ENCODE data around the gene WARS2.
A peak's percentile ranks its signal among the peaks of the same experiment; 100 is the strongest.

WARS2 gene

GRCh38 chr1:119011116-119011515 is 129.3 kb downstream of the WARS2 start:
- H3K36me3 ChIP-seq (ENCODE audit: insufficient read depth, low read length) = no peaks in the 10 kb centered on the region
- H3K9ac ChIP-seq (ENCODE audit: low read depth, low read length) = no peak overlapping the region
- H3K4me1 ChIP-seq (ENCODE audit: insufficient read depth, low read length) = peaks cover 10% of the 10 kb centered on the region
- no peaks in the 10 kb centered on the region for H3K9me3 ChIP-seq (ENCODE audit: control insufficient read depth, insufficient read depth, low read length)

GRCh38 chr1:119010201-119010600 is 130.3 kb downstream of the WARS2 start:
- H3K9ac ChIP-seq (ENCODE audit: low read depth, low read length) = no peak overlapping the region
- no peaks in the 10 kb centered on the region for H3K9me3 ChIP-seq (ENCODE audit: control insufficient read depth, insufficient read depth, low read length)
- no peaks in the 10 kb centered on the region for H3K36me3 ChIP-seq (ENCODE audit: insufficient read depth, low read length)
- H3K4me1 ChIP-seq (ENCODE audit: insufficient read depth, low read length) = peaks cover 10% of the 10 kb centered on the region

- Histone ChIP-seq H3K9ac (ENCODE audit: low read depth, low read length) (no peak overlapping the region), H3K4me1 (ENCODE audit: insufficient read depth, low read length) (peaks cover 10% of the 10 kb centered on the region), H3K9me3 (ENCODE audit: control insufficient read depth, insufficient read depth, low read length) (no peaks in the 10 kb centered on the region), H3K36me3 (ENCODE audit: insufficient read depth, low read length) (no peaks in the 10 kb centered on the region)
Measured at GRCh38 chr1:119009312-119009655, 131.2 kb downstream of the WARS2 start.

- H3K9ac ChIP-seq (ENCODE audit: low read depth, low read length) = peak overlapping the region; percentile 52
- peaks cover 10% of the 10 kb centered on the region for H3K4me1 ChIP-seq (ENCODE audit: insufficient read depth, low read length)
- no peaks in the 10 kb centered on the region for H3K36me3 ChIP-seq (ENCODE audit: insufficient read depth, low read length)
- no peaks in the 10 kb centered on the region for H3K9me3 ChIP-seq (ENCODE audit: control insufficient read depth, insufficient read depth, low read length)
Measured at GRCh38 chr1:119008483-119009311, 131.8 kb downstream of the WARS2 start.

- Histone ChIP-seq H3K4me1 (ENCODE audit: insufficient read depth, low read length) (peaks cover 10% of the 10 kb centered on the region), H3K36me3 (ENCODE audit: insufficient read depth, low read length) (no peaks in the 10 kb centered on the region), H3K9me3 (ENCODE audit: control insufficient read depth, insufficient read depth, low read length) (no peaks in the 10 kb centered on the region), H3K9ac (ENCODE audit: low read depth, low read length) (no peak overlapping the region)
Measured at GRCh38 chr1:119007670-119008482, 132.6 kb downstream of the WARS2 start.

- no peaks in the 10 kb centered on the region for H3K36me3 ChIP-seq (ENCODE audit: insufficient read depth, low read length)
- H3K4me1 ChIP-seq (ENCODE audit: insufficient read depth, low read length) = peaks cover 7% of the 10 kb centered on the region
- no peak overlapping the region for H3K9ac ChIP-seq (ENCODE audit: low read depth, low read length)
- no peaks in the 10 kb centered on the region for H3K9me3 ChIP-seq (ENCODE audit: control insufficient read depth, insufficient read depth, low read length)
Measured at GRCh38 chr1:119007339-119007669, 133.1 kb downstream of the WARS2 start.

GRCh38 chr1:119006406-119007279 is 133.8 kb downstream of the WARS2 start:
- Histone ChIP-seq H3K9me3 (ENCODE audit: control insufficient read depth, insufficient read depth, low read length) (no peaks in the 10 kb centered on the region), H3K4me1 (ENCODE audit: insufficient read depth, low read length) (peaks cover 13% of the 10 kb centered on the region), H3K36me3 (ENCODE audit: insufficient read depth, low read length) (no peaks in the 10 kb centered on the region), H3K9ac (ENCODE audit: low read depth, low read length) (no peak overlapping the region)

GRCh38 chr1:119005724-119006405 is 134.6 kb downstream of the WARS2 start:
- peaks cover 14% of the 10 kb centered on the region for H3K4me1 ChIP-seq (ENCODE audit: insufficient read depth, low read length)
- no peaks in the 10 kb centered on the region for H3K9me3 ChIP-seq (ENCODE audit: control insufficient read depth, insufficient read depth, low read length)
- no peak overlapping the region for H3K9ac ChIP-seq (ENCODE audit: low read depth, low read length)
- H3K36me3 ChIP-seq (ENCODE audit: insufficient read depth, low read length) = no peaks in the 10 kb centered on the region

- H3K36me3 ChIP-seq (ENCODE audit: insufficient read depth, low read length) = no peaks in the 10 kb centered on the region
- peaks cover 14% of the 10 kb centered on the region for H3K4me1 ChIP-seq (ENCODE audit: insufficient read depth, low read length)
- no peak overlapping the region for H3K9ac ChIP-seq (ENCODE audit: low read depth, low read length)
- H3K9me3 ChIP-seq (ENCODE audit: control insufficient read depth, insufficient read depth, low read length) = no peaks in the 10 kb centered on the region
Measured at GRCh38 chr1:119004781-119005180, 135.7 kb downstream of the WARS2 start.

GRCh38 chr1:119004129-119004527 is 136.3 kb downstream of the WARS2 start:
- H3K9ac ChIP-seq (ENCODE audit: low read depth, low read length) = no peak overlapping the region
- no peaks in the 10 kb centered on the region for H3K9me3 ChIP-seq (ENCODE audit: control insufficient read depth, insufficient read depth, low read length)
- peaks cover 8% of the 10 kb centered on the region; the same call in 1 of the 2 replicates for H3K4me1 ChIP-seq (ENCODE audit: insufficient read depth, low read length)
- H3K36me3 ChIP-seq (ENCODE audit: insufficient read depth, low read length) = no peaks in the 10 kb centered on the region

- Histone ChIP-seq H3K4me1 (ENCODE audit: insufficient read depth, low read length) (peaks cover 7% of the 10 kb centered on the region; the same call in 1 of the 2 replicates), H3K36me3 (ENCODE audit: insufficient read depth, low read length) (no peaks in the 10 kb centered on the region), H3K9ac (ENCODE audit: low read depth, low read length) (no peak overlapping the region), H3K9me3 (ENCODE audit: control insufficient read depth, insufficient read depth, low read length) (no peaks in the 10 kb centered on the region)
Measured at GRCh38 chr1:119003413-119004128, 136.9 kb downstream of the WARS2 start.

- H3K9me3 ChIP-seq (ENCODE audit: control insufficient read depth, insufficient read depth, low read length) = no peaks in the 10 kb centered on the region
- peak overlapping the region; percentile 21; the same call in 1 of the 2 replicates for H3K9ac ChIP-seq (ENCODE audit: low read depth, low read length)
- no peaks in the 10 kb centered on the region for H3K36me3 ChIP-seq (ENCODE audit: insufficient read depth, low read length)
- peaks cover 7% of the 10 kb centered on the region; the same call in 1 of the 2 replicates for H3K4me1 ChIP-seq (ENCODE audit: insufficient read depth, low read length)
Measured at GRCh38 chr1:119002028-119002686, 138.3 kb downstream of the WARS2 start.
